H1 (cell line): ENCODE measurements around the gene TCL1A. TPM values are rescaled to one million over a fixed set of nuclear protein-coding genes. Genes with fewer than 3 reads are reported as not detected.

Experiments
- CTCF ChIA-PET: fragments of 300-600 bp; sonication (Branson Sonifier 250); formaldehyde crosslinking; loops from one replicate; lab custom pipeline; 2021; ENCODE audit not compliant: partially characterized antibody; lab: Charles Lee
- POLR2A ChIA-PET: fragments of 300-600 bp; sonication (Branson Sonifier 250); formaldehyde crosslinking; loops from one replicate; lab custom pipeline; 2021; ENCODE audit warnings: inconsistent platforms; ENCODE audit not compliant: partially characterized antibody; lab: Charles Lee
- DNase-seq, 2 experiments: peaks; one replicate each; pipeline versions ENCODE4 v3.0.0 to v3.0.0-alpha.2; 2010 to 2022; ENCODE audit warnings: low spot score in 2 of 2, low read depth in 1 of 2, mixed read lengths in 1 of 2
- FAIRE-seq: peaks from 2 replicates; lab custom pipeline; 2011; peaks lifted over from hg19 to GRCh38; lab: Jason Lieb, UNC
- H2AFZ ChIP-seq: 2 replicates; pipeline ENCODE4 v1.8.1; 2012; ENCODE audit warnings: low read length, inconsistent platforms
- H2AK5ac ChIP-seq: 2 replicates; pipeline ENCODE4 v1.6.1; 2013; ENCODE audit warnings: low read depth, low read length
- H2BK120ac ChIP-seq: replicated peaks from 2 replicates; pipeline ENCODE3; 2013; ENCODE audit warnings: low read depth, low read length, inconsistent platforms
- H2BK12ac ChIP-seq: 2 replicates; pipeline ENCODE4 v1.6.1; 2013; ENCODE audit warnings: low read depth, low read length
- H2BK15ac ChIP-seq: 2 replicates; pipeline ENCODE4 v1.6.1; 2013; ENCODE audit warnings: low read length
- H2BK20ac ChIP-seq: 2 replicates; pipeline ENCODE4 v1.6.1; 2013; ENCODE audit warnings: low read length
- H2BK5ac ChIP-seq: 2 replicates; pipeline ENCODE4 v1.6.1; 2013; ENCODE audit warnings: low read depth, low read length
- H3K14ac ChIP-seq: 2 replicates; pipeline ENCODE4 v1.6.1; 2013; ENCODE audit warnings: inconsistent platforms; ENCODE audit not compliant: insufficient read length
- H3K18ac ChIP-seq: 2 replicates; pipeline ENCODE4 v1.6.1; 2013; ENCODE audit warnings: low read length; ENCODE audit errors: extremely low read depth
- H3K23ac ChIP-seq: 2 replicates; pipeline ENCODE4 v1.6.1; 2013; ENCODE audit warnings: inconsistent platforms; ENCODE audit not compliant: insufficient read length
- H3K23me2 ChIP-seq: 2 replicates; pipeline ENCODE4 v1.6.1; 2013; ENCODE audit warnings: low read depth, low read length
- H3K27ac ChIP-seq: 2 replicates; pipeline ENCODE4 v1.6.1; 2011; ENCODE audit warnings: low read depth, low read length, inconsistent platforms
- H3K27me3 ChIP-seq, 4 experiments: replicated peaks in 1 of 4; 1 replicate in 1 of 4; 2 replicates in 3 of 4; pipeline versions ENCODE4 v1.6.1 to v1.8.1; 2011 to 2013; ENCODE audit warnings: low read length in 3 of 4, mild to moderate bottlenecking in 3 of 4, inconsistent platforms in 2 of 4, mixed read lengths in 2 of 4, moderate library complexity in 1 of 4; ENCODE audit not compliant: control insufficient read depth in 3 of 4, insufficient read depth in 3 of 4; ENCODE audit errors: extremely low read depth in 1 of 4
- H3K36me3 ChIP-seq, 4 experiments: 2 replicates each; pipeline versions ENCODE4 v1.6.1 to v1.8.1; 2011 to 2013; ENCODE audit warnings: mild to moderate bottlenecking in 4 of 4, low read length in 3 of 4, moderate library complexity in 2 of 4, control low read depth in 1 of 4, inconsistent platforms in 1 of 4; ENCODE audit not compliant: insufficient read depth in 4 of 4, control insufficient read depth in 2 of 4
- H3K4ac ChIP-seq: replicated peaks from 2 replicates; pipeline ENCODE3; 2013; ENCODE audit warnings: low read length, low read depth, mixed read lengths, inconsistent platforms; ENCODE audit not compliant: insufficient read length
- H3K4me1 ChIP-seq, 4 experiments: replicated peaks in 1 of 4; 1 replicate in 1 of 4; 2 replicates in 3 of 4; pipeline versions ENCODE4 v1.6.1 to v1.8.1; 2011 to 2013; ENCODE audit warnings: low read length in 3 of 4, inconsistent platforms in 2 of 4, mixed read lengths in 1 of 4; ENCODE audit not compliant: insufficient read depth in 4 of 4, control insufficient read depth in 3 of 4
- H3K4me2 ChIP-seq, 2 experiments: 2 replicates each; pipeline versions ENCODE4 v1.6.1 to v1.8.1; 2011 to 2013; ENCODE audit warnings: low read depth in 2 of 2, low read length in 2 of 2, control low read depth in 1 of 2, inconsistent platforms in 1 of 2, mild to moderate bottlenecking in 1 of 2; ENCODE audit not compliant: insufficient read depth in 1 of 2
- H3K4me3 ChIP-seq, 4 experiments: fragments of 200-600, 300-600 bp in 1 of 4; sonication (generic), shearing (Covaris generic), sonication (Bioruptor Twin) in 1 of 4; 2 replicates each; pipeline versions ENCODE4 v1.5.1 to v1.8.1; 2011 to 2016; ENCODE audit warnings: low read length in 4 of 4, low read depth in 3 of 4, control low read depth in 2 of 4, inconsistent platforms in 2 of 4, mild to moderate bottlenecking in 2 of 4, mixed read lengths in 1 of 4, moderate library complexity in 1 of 4; ENCODE audit not compliant: insufficient read depth in 2 of 4; ENCODE audit errors: extremely low read depth in 1 of 4
- H3K56ac ChIP-seq: replicated peaks from 2 replicates; pipeline ENCODE3; 2013; ENCODE audit warnings: low read depth, mild to moderate bottlenecking, mixed read lengths, low read length, inconsistent platforms; ENCODE audit not compliant: insufficient read length
- H3K79me1 ChIP-seq: 2 replicates; pipeline ENCODE4 v1.6.1; 2013; ENCODE audit warnings: low read depth, low read length, control low read depth
- H3K79me2 ChIP-seq, 2 experiments: 2 replicates each; pipeline versions ENCODE4 v1.6.1 to v1.8.1; 2012 to 2013; ENCODE audit warnings: low read length in 2 of 2, mild to moderate bottlenecking in 2 of 2, inconsistent platforms in 1 of 2; ENCODE audit not compliant: insufficient read depth in 2 of 2, control insufficient read depth in 1 of 2
- H3K9ac ChIP-seq, 4 experiments: replicated peaks in 1 of 4; 1 replicate in 1 of 4; 2 replicates in 3 of 4; pipeline versions ENCODE4 v1.6.1 to v1.8.1; 2011 to 2013; ENCODE audit warnings: low read depth in 3 of 4, low read length in 3 of 4, control low read depth in 2 of 4, mild to moderate bottlenecking in 2 of 4, moderate library complexity in 2 of 4, inconsistent platforms in 1 of 4; ENCODE audit errors: extremely low read depth in 1 of 4
- H3K9me3 ChIP-seq, 2 experiments: 2 replicates each; pipeline versions ENCODE4 v1.6.1 to v1.8.1; 2012 to 2013; ENCODE audit warnings: mild to moderate bottlenecking in 2 of 2, moderate library complexity in 2 of 2, control low read depth in 1 of 2, inconsistent platforms in 1 of 2, low read depth in 1 of 2, low read length in 1 of 2, mixed read lengths in 1 of 2; ENCODE audit not compliant: insufficient read depth in 2 of 2
- H4K20me1 ChIP-seq, 2 experiments: replicated peaks in 1 of 2; 2 replicates each; pipeline versions ENCODE3 to v1.8.1; 2011 to 2013; ENCODE audit warnings: inconsistent platforms in 2 of 2, low read length in 2 of 2, mild to moderate bottlenecking in 1 of 2; ENCODE audit not compliant: insufficient read depth in 2 of 2, control insufficient read depth in 1 of 2
- H4K5ac ChIP-seq: 2 replicates; pipeline ENCODE4 v1.6.1; 2013; ENCODE audit warnings: low read length, low read depth, mixed read lengths, inconsistent platforms; ENCODE audit not compliant: insufficient read length
- H4K8ac ChIP-seq: 2 replicates; pipeline ENCODE4 v1.8.0; 2013; ENCODE audit warnings: mild to moderate bottlenecking, moderate library complexity, low read length, inconsistent platforms; ENCODE audit not compliant: insufficient read depth; ENCODE audit errors: extremely low read depth
- H4K91ac ChIP-seq: replicated peaks from 2 replicates; pipeline ENCODE3; 2013; ENCODE audit warnings: low read length, mixed read lengths, inconsistent platforms; ENCODE audit not compliant: insufficient read length
- CREB1 ChIP-seq: IDR thresholded peaks from 2 replicates; pipeline ENCODE4 v1.6.1; 2012; ENCODE audit warnings: inconsistent platforms
- CTCF ChIP-seq, 3 experiments: IDR thresholded peaks; 1 replicate in 2 of 3; 2 replicates in 1 of 3; pipeline versions ENCODE4 v1.5.1 to v1.6.1; 2011; ENCODE audit warnings: low read length in 3 of 3, mild to moderate bottlenecking in 3 of 3, inconsistent platforms in 2 of 3, low read depth in 1 of 3, moderate library complexity in 1 of 3; ENCODE audit not compliant: insufficient read depth in 1 of 3; ENCODE audit errors: control extremely low read depth in 1 of 3
- GTF2F1 ChIP-seq: IDR thresholded peaks from 2 replicates; pipeline ENCODE4 v1.6.1; 2012; ENCODE audit warnings: low read depth, low read length, improper control_type of control experiment, borderline replicate concordance
- RFX5 ChIP-seq: IDR thresholded peaks from 2 replicates; pipeline ENCODE4 v1.6.1; 2011; ENCODE audit warnings: low read depth, low read length, improper control_type of control experiment, borderline replicate concordance
- RNF2 ChIP-seq: fragments of 200-900, 300-1000 bp; sonication (generic); IDR thresholded peaks from 2 replicates; pipeline ENCODE4 v1.7.1; 2016; ENCODE audit warnings: borderline replicate concordance, low read depth, mild to moderate bottlenecking, antibody characterized with exemption, low read length; ENCODE audit not compliant: poor library complexity, severe bottlenecking; ENCODE audit errors: missing control alignments
- SP4 ChIP-seq: IDR thresholded peaks from 2 replicates; pipeline ENCODE4 v1.6.1; 2012; ENCODE audit warnings: low read length, inconsistent platforms
- WGBS, 2 experiments: shearing (Covaris generic) in 1 of 2; methylation state at CpG; one replicate each; pipeline versions ENCODE4 v1.1.6 to v1.1.7; 2013 to 2015; ENCODE audit warnings: low lambda C conversion rate in 2 of 2, mixed read lengths in 2 of 2, inconsistent platforms in 1 of 2, low coverage in 1 of 2, missing lambda C conversion rate in 1 of 2; ENCODE audit not compliant: insufficient replicate concordance in 2 of 2, insufficient coverage in 1 of 2, insufficient read length in 1 of 2; ENCODE audit errors: extremely low coverage in 1 of 2, missing lambda C conversion rate in 1 of 2; 5-methylcytosine and 5-hydroxymethylcytosine counted together
- polyA plus RNA-seq, 7 experiments: library from polyadenylated mRNA; depleted of rRNA in 3 of 7; stranded (reverse) in 5 of 7; unstranded in 2 of 7; fragments of >200 nt in 5 of 7; fragments of 200-250 nt in 2 of 7; gene quantifications; 1 replicate in 5 of 7; 2 replicates in 1 of 7; 4 replicates in 1 of 7; pipeline versions ENCODE4 v1.2.1 to v1.2.3, GENCODE V29; 2011 to 2013; ENCODE audit warnings: missing spikeins in 2 of 7, mixed read lengths in 2 of 7
- total RNA-seq: library from RNA; stranded (reverse); fragmentation: NEBNext Ultra II Directional; extraction: Animal tissue kit (Norgen Biotek cat#: 25700); gene quantifications from 2 replicates; pipeline ENCODE4 v1.2.1, GENCODE V29; 2021
- TF ChIP-seq, protein P1 (sequence below): IDR thresholded peaks from 2 replicates; pipeline ENCODE4 v1.6.1; 2012; ENCODE audit warnings: low read length, inconsistent platforms

TCL1A gene
- total and polyA plus RNA-seq, 2 of the 8 experiments (the other 6 are each of a cell fraction or from before 2014, with no cell fraction given) = 0.35 to 7.6 TPM

DNA sequence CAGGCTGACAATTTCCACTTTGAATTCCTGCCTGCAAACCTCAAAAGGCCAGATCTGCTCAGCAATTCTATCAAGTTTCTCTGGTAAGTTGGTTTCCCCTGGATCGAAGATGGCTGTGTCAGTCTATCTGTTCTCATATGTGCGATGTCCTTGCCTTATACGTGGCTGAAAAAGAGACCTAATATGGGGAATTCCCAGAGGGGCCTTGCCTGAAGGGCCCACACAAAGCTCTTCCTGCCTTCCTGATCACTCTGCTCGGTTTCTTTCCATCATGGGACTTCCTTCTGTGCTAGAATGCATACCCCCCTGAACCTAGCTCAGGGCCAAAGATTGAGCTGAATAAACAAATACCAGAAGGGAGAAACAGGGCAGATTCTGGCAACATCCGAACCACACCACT lies 14.5 kb downstream of the TCL1A start:
- no peak overlapping the region for H3K4me3 ChIP-seq
- H3K79me2 ChIP-seq = no peaks in the 10 kb centered on the region
- H3K23ac ChIP-seq = no peak overlapping the region
- H2AFZ ChIP-seq = no peak overlapping the region
- no peak overlapping the region for H3K4me2 ChIP-seq
- H2BK20ac ChIP-seq = no peak overlapping the region
- H3K23me2 ChIP-seq = no peaks in the 10 kb centered on the region
- no peak overlapping the region for H3K4ac ChIP-seq
- FAIRE-seq (no peak), DNase-seq (no peak)
- no peak overlapping the region for H3K56ac ChIP-seq
- H2BK12ac ChIP-seq = 0 out of 2 replicates have a peak overlapping the region, but pooled peaks have one; percentile 6
- H3K14ac ChIP-seq = no peak overlapping the region
- peaks cover 4 to 17% (median 13%) of the 10 kb centered on the region in 4 experiments for H3K4me1 ChIP-seq
- POLR2A ChIA-PET = interaction anchor here (0.7 kb wide), 1 partner anchor 248 kb away, joined by 3 read pairs; no protein-coding TSS in a partner anchor
- no peak overlapping the region for H4K8ac ChIP-seq
- no peaks in the 10 kb centered on the region for H3K79me1 ChIP-seq
- no peak overlapping the region for H4K5ac ChIP-seq
- H3K9ac ChIP-seq = no peak overlapping the region
- no peak overlapping the region for H2BK15ac ChIP-seq
- H4K91ac ChIP-seq = no peak overlapping the region
- no peak for TF ChIP-seq GTF2F1
- no peak for TF ChIP-seq RNF2
- no peak for TF ChIP-seq CTCF (IDR thresholded peaks at IDR 0.05; ENCODE audit: control extremely low read depth in 1 of 3, insufficient read depth in 1 of 3, low read depth in 1 of 3, low read length in 3 of 3)
- TF ChIP-seq SP4 = no peak
- no peak for TF ChIP-seq CREB1
- TF ChIP-seq, protein P1, sequence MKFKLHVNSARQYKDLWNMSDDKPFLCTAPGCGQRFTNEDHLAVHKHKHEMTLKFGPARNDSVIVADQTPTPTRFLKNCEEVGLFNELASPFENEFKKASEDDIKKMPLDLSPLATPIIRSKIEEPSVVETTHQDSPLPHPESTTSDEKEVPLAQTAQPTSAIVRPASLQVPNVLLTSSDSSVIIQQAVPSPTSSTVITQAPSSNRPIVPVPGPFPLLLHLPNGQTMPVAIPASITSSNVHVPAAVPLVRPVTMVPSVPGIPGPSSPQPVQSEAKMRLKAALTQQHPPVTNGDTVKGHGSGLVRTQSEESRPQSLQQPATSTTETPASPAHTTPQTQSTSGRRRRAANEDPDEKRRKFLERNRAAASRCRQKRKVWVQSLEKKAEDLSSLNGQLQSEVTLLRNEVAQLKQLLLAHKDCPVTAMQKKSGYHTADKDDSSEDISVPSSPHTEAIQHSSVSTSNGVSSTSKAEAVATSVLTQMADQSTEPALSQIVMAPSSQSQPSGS = no peak
- TF ChIP-seq RFX5 = no peak
- H3K36me3 ChIP-seq = no peaks in the 10 kb centered on the region
- CTCF ChIA-PET = interaction anchor here (0.7 to 2.8 kb wide), 9 partner anchors 10 to 135 kb away, joined by 3 to 13 read pairs (median 4); no protein-coding TSS in a partner anchor
- H2BK120ac ChIP-seq = no peak overlapping the region
- no peaks in the 10 kb centered on the region for H3K9me3 ChIP-seq
- H2AK5ac ChIP-seq = no peak overlapping the region
- peaks cover 1 to 3% of the 10 kb centered on the region in 2 experiments for H4K20me1 ChIP-seq
- peaks cover 30 to 72% (median 60%) of the 10 kb centered on the region in 4 experiments for H3K27me3 ChIP-seq
- no peak overlapping the region for H3K18ac ChIP-seq
- H3K27ac ChIP-seq = no peak overlapping the region
- H2BK5ac ChIP-seq = no peak overlapping the region
- WGBS, 2 experiments = 51% methylated on average over 5 of the region's 5 CpGs; no CpG with 5 or more reads in 1 of the 2 experiments
